HuH-7 (cell line): ENCODE results near the gene HOMER2.

ENCODE experiments used
- DNase-seq: peaks from one replicate; pipeline ENCODE4 v3.0.0; 2011; ENCODE audit warnings: low spot score

The HOMER2 gene

DNA sequence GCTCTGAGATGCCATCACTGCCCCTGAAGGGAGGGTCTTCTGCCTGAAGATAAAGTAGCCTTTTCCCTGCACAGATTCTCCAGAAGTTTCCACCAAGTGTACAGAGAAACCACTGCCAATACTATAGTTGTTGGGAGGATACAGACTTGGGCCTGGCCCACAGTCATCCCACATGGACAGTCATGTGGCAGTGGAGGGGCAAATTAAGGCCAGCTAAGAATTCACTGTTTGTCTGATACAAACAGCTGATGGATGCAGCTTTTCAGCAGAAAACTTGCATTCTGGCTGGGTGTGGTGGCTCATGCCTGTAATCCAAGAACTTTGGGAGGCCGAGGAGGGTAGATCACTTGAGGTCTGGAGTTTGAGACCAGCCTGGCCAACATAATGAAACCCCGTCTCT is 22.1 kb downstream of the HOMER2 start:
- DNase-seq = no peak

- no peak for DNase-seq
Measured at GRCh38 chr15:82928711-82929110, 23.8 kb downstream of the HOMER2 start.

DNA sequence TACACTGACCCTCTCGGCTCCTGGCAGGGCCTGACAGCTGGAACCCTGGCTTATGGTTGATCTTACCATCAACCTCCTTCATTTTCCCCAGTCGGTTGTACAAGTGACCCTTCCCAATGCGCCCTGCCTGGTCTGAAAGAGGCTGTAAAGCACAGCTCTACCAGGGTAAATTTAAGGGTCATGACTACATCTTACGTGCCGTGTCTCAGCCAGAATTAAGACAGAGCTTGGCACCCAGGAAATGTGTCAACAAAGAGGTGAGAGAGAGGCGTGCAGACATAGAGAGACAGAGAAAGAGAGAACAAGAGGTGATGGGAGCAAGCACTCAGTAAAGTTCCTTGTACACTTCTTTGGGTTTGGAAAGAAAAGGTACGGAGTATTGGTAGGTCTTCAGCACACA is 28.8 kb downstream of the HOMER2 start:
- DNase-seq = no peak

GRCh38 chr15:82922737-82923136 is 29.8 kb downstream of the HOMER2 start:
- no peak for DNase-seq

DNA sequence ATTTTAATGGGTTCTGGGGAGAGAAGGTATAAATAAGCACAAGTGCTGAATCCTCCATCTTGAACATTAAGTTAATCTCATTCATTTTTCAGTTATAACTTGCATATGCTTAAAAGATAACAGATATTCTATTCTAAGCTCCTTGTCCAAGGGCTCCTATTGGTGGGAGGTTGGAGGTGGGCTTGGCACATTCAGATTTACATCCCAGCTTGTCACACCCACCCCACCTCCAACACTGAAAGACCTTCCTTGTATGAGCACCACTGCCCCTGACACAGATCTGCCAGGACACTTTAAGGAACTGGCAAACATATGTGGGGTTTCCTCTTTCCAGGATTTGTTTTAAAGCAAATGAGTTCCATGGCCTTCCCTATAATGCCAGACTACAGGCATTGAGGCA is 30.6 kb downstream of the HOMER2 start:
- no peak for DNase-seq

- DNase-seq = no peak
Measured at GRCh38 chr15:82921242-82921641, 31.3 kb downstream of the HOMER2 start.

- DNase-seq = no peak
Measured at GRCh38 chr15:82919231-82919886, 33.2 kb downstream of the HOMER2 start.

DNA sequence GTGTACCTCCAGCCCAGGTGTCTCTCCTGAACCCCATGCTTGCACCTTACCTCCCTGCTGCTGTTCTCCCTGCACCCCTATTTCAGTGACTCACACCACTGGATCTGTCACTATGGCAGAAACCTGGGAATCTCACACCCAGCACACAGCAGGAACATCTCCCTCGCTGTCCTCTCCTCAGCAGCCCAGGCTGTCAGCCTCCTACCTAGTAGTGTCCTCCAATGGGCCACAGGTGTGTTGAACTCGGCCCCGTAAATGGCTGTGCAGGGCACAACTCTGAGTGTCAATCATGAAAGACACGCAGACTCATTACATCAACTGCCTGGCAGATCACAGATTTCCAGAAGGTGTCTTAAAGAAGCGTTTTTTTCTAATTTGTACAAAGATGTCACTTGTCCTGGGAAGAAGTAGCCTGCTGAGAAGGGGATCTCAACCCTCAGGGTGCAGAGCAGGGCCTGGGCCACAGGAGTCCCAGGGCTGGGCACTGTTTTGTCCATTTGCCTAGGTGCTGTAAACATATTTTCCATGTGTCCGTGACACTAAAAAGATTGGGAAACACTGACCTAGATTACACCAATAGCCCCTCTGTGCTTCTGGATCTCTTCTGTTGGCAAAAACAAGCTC is 33.8 kb downstream of the HOMER2 start:
- no peak for DNase-seq

- DNase-seq = no peak
Measured at GRCh38 chr15:82918162-82918561, 34.4 kb downstream of the HOMER2 start.

DNA sequence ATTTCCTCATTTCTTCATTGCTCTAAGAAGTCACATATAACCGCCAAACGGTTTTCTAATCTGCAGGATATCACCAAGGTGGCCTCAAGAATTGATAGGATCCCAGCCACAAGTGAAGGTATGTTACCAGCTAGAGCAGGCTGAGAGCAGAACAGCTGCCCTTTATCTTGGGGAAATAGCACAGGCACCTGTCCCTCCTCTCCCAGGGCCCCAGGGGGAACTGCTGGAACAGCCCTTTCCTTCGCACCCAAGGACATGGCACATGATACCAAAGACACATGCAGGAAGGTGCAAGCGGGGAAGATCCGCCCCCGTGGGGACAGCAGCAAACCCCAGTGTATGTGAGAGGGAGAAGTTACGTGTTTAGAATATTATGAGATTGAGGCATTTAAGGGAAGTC is 35.3 kb downstream of the HOMER2 start:
- no peak for DNase-seq

GRCh38 chr15:82916161-82916952 is 36.2 kb downstream of the HOMER2 start:
- no peak for DNase-seq

DNA sequence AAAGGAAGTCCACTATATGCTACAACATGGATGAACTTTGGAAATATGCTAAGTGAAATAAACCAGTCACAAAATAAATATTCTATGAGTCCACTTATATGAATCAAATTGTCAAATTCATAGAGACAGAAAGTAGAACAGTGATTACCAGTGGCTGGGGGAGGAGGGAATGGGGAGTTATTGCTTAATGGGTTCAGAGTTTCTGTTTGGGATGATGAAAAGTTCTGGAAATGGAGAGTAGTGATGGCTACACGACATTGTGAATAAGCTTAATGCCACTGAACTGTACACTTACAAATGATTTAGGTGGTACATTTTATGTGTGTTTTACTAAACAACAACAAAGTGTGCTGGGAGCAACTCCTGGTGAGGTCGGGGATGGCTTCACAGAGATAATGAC is 38.1 kb downstream of the HOMER2 start:
- DNase-seq = no peak

DNA sequence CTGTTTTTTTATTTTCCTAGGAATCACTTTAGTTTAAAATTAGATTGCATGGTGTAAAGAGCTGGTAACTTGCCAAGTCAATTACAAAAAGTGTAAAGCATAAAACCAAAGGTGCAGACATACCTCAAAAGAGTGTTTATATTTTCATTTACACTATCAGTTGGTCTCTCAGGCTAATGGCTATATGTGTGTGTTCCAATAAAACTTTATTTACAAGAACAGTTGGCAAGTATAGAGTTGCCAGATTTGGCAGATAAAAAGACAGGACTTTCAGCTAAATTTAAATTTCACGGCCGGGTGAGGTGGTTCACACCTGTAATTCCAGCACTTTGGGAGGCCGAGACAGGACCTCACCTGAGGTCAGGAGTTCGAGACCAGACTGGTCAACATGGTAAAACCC is 41.1 kb downstream of the HOMER2 start:
- no peak for DNase-seq

GRCh38 chr15:82910721-82911120 is 41.8 kb downstream of the HOMER2 start:
- DNase-seq = no peak

DNA sequence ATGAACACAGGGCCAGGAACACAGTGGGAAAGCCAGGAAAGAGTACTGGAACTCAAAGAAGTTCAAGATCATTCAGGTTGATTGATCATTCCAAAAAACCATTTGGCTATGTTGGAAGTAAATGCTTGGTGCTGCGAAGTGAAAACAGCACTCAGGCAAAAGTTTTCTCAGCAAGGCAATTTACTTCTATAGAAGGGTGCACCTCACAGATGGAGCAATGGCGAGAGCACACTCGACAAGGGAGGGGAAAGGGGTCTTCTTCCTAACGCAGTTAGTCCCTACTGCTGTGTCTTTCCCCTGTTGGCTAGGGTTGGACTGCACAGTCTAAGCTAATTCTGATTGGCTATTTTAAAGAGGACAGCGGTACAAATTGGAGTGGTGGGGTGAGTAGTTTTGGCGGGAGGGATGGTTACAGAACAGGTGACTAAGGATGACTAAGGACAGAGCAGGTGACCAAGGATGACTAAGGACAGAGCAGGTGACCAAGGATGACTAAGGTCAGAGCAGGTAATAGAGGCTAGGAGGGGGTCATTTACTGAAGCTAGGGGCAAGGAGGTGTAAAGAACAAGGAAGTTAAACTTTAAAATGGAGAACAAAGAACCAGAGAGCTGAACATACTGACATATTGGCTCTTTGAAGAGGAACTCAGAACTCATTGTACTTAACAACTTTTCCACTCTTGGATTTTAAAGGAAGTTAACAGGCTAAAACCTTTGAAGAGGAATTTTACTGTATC is 43.3 kb downstream of the HOMER2 start:
- no peak for DNase-seq

- DNase-seq = no peak
Measured at GRCh38 chr15:82907350-82907749, 45.2 kb downstream of the HOMER2 start.

DNA sequence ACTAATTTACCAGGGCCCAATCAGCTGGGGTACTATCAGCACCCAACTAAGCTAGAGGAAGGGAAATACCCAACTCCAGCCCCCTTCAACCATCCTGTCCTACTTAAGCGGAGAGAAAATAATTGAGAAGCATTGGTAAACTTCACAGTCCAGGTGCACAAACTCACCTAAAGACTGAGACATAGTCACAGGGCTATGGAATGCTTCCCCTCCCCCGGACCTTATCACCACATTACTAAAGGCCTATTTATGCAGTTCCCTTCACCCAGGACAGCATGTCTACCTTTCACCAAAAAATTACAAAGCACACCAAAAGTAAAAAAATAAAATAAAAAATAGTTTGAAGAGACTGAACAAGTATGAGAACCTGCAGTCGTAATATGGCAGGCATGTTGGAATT is 47.9 kb downstream of the HOMER2 start:
- no peak for DNase-seq

- no peak for DNase-seq
Measured at GRCh38 chr15:82903511-82903910, 49.0 kb downstream of the HOMER2 start.

DNA sequence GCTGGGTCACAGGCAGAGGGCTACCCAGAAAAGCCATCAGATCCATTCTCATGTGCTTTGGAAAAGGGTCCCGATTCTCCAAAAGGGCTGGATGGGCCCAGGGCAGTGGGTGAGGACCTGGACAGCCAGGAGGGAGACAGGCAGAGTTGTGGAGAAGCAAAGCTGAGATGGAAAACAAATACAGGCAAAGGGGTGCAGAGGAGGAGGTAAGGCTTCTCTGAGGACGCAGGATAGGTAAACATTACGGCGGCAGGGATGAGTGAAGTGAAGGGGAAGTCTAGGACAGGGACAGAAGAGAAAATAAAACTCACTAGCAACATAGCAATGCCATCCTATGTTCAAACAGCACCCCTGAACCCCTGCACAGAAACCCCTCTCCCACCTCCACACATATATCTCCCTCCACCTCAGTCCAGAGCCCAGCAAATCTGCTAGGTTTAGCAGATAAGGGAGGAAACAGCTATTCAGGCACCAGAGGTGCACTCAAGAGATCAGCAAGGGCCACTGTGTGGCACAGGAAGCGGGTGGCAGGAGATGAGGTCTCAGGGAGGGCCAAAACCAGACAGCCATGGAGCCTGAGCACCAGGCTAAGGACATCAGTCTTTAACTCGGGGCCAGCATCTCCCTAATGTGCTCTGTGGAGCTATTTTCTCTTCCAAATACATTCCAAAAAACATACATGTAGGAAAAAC is 51.3 kb downstream of the HOMER2 start:
- no peak for DNase-seq

DNA sequence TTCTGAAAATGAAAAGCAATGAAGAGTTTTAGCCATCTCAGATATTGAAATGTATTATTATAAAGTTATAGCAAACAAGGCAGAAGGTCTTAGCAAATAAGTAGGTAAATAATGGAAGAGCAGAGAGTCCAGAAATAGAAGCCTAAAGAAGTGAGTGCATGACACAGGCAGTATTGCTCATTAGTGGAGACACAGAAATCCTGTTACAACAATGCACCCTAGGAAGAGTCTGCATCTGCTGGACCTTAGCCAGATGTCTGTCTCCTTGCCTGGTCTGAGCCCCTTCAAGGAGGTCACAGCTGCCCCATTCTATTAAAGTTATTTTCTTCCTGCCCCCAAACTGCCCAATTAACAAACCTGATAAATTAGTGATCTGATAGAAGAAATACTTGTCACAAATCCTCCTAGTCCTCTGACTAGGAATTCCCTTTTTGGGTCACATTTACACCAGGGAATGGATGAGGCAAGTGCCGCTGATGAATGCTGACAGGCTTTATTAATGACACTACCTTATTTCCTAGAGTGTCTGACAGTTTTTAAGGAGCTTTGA is 51.9 kb downstream of the HOMER2 start:
- no peak for DNase-seq

DNA sequence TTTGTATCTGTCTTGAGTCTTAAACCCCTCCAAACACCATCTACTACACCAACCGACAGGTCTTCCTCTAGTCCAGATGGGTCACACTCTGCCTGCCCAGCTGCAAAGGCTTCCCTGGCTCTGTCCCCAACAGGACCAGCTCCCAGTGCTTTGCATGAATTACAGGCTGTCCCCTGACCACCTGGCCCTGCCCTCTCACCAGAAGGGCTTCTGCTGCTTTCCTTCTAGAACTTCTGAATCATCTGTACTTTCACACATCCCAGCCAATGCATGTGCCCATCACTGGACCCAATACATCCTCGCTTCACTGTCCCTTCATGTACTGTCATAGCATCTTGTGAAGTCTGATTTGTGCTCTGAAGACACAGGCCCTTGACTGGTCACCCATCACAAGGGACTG is 53.6 kb downstream of the HOMER2 start:
- DNase-seq = no peak

- no peak for DNase-seq
Measured at GRCh38 chr15:82895983-82896382, 56.5 kb downstream of the HOMER2 start.
